Adrenal gland (tissue), 12 donors: ENCODE results near the gene FBXW8. TPM values are rescaled to one million over a fixed set of nuclear protein-coding genes. Genes with fewer than 3 reads are reported as not detected.

Source experiments
- DNase-seq, 7 donors: peaks; one replicate each; pipeline ENCODE4 v3.0.0-alpha.2; 2019 to 2020
- H3K27ac ChIP-seq, 5 donors: fragments of 200-600 bp; sonication (generic) in 4 of 5; 1 replicate in 3 of 5; 2 replicates in 2 of 5; pipeline versions ENCODE4 v1.5.1 to v1.8.0; 2016 to 2020; ENCODE audit warnings: mild to moderate bottlenecking in 1 of 5
- H3K27me3 ChIP-seq: fragments of 200-600 bp; 2 replicates; pipeline ENCODE4 v1.8.0; 2021
- H3K36me3 ChIP-seq, 2 donors: fragments of 200-600 bp; replicated peaks in 1 of 2; 1 replicate in 1 of 2; 2 replicates in 1 of 2; pipeline versions ENCODE4 v1.5.1 to v1.8.0; 2018 to 2022
- H3K4me1 ChIP-seq, 2 donors: fragments of 200-600 bp; replicated peaks in 1 of 2; 1 replicate in 1 of 2; 2 replicates in 1 of 2; pipeline versions ENCODE4 v1.5.1 to v1.8.0; 2018 to 2021
- H3K4me3 ChIP-seq, 4 donors: fragments of 200-600 bp; sonication (generic) in 3 of 4; one replicate each; pipeline ENCODE4 v1.5.1; 2016 to 2018
- H3K9me3 ChIP-seq, 3 donors: fragments of 200-600 bp; sonication (generic) in 1 of 3; replicated peaks in 1 of 3; 1 replicate in 2 of 3; 2 replicates in 1 of 3; pipeline versions ENCODE4 v1.5.1 to v1.8.0; 2016 to 2021
- POLR2A ChIP-seq, 2 donors: fragments of 450-650 bp; IDR thresholded peaks; one replicate each; pipeline ENCODE4 v1.6.1; 2017; ENCODE audit warnings: antibody characterized with exemption in 2 of 2, mild to moderate bottlenecking in 2 of 2, moderate library complexity in 1 of 2
- WGBS, 4 donors: extraction: QIAGEN DNeasy Blood & Tissue Kit in 2 of 4; methylation state at CpG; one replicate each; pipeline versions ENCODE4 v1.1.5 to v1.1.7; 2013 to 2017; 5-methylcytosine and 5-hydroxymethylcytosine counted together
- intact Hi-C, 2 donors: fragments of 100-400 bp; cut with DNase I; formaldehyde crosslinking; loops; one replicate each; pipeline versions ENCODE4 v1.14.1 to v1.15.0; 2022 to 2023
- polyA plus RNA-seq, 3 donors: library from polyadenylated mRNA; stranded (reverse); fragments of 200-250 nt in 2 of 3; fragments of 350-450 nt in 1 of 3; fragmentation: Illumina TruSeq in 1 of 3; extraction: RNeasy Lipid Tissue Mini Kit (QIAGEN cat#74804) in 1 of 3; gene quantifications; one replicate each; pipeline ENCODE4 v1.2.3, GENCODE V29; 2013 to 2014
- total RNA-seq, 9 donors: library from RNA; depleted of rRNA in 4 of 9; stranded (reverse); fragments of >200 nt in 4 of 9; fragments of 120-200 nt in 1 of 9; fragmentation: NEBNext Ultra II Directional in 1 of 9; extraction: Animal tissue kit (Norgen Biotek cat#: 25700) in 1 of 9; gene quantifications; one replicate each; pipeline versions ENCODE4 v1.1.0 to v1.2.4, GENCODE V29; 2013 to 2023
- TF ChIP-seq, protein P1 (sequence below), 6 experiments: fragments of 450-650 bp in 4 of 6; fragments of 200-600 bp in 2 of 6; sonication (generic) in 1 of 6; IDR thresholded peaks; 1 replicate in 5 of 6; 2 replicates in 1 of 6; pipeline versions ENCODE4 v1.5.1 to v1.8.0; 2016 to 2021; ENCODE audit warnings: antibody characterized with exemption in 6 of 6, mild to moderate bottlenecking in 2 of 6, moderate library complexity in 1 of 6
- donor health status: healthy with polysubstance abuse.
- donor health status: Bipolar disorder and iron deficiency.
- donor health status: DM: yes; HTN: yes; CAD: no.
- donor health status: DM: no; HTN: no; CAD: no.
- donor health status: DM: no; HTN: no; CAD: no.
- donor health status: DM: yes; HTN: yes; CAD: no.

Gene FBXW8
- total and polyA plus RNA-seq, 12 donors: 2.9 to 19.1 (median 14.3) TPM

DNA sequence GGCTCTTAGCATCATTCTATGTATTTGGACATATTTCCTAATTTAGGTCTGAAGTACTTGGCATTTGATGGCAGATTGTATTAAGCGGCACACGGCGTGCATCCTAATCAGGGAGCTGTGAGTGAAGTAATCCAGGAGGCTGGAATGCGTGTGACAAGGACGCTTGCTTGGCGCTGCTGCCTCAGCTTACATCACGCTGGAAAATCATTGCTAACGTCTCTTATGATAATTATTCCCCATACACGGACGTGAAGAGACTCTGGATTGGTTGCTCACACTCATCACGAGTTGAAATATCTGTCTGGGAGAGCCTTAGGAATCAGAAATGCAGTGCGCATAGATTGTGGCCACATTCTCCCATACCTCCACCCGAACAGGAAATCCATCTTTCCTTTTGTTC is 85.3 kb downstream of the FBXW8 start:
- no peak overlapping the region for H3K4me3 ChIP-seq
- no peak for DNase-seq
- H3K9me3 ChIP-seq: no peaks in the 10 kb centered on the region
- H3K27me3 ChIP-seq: no peaks in the 10 kb centered on the region
- no peaks in the 10 kb centered on the region for H3K36me3 ChIP-seq
- no peaks in the 10 kb centered on the region for H3K4me1 ChIP-seq
- H3K27ac ChIP-seq: no peak overlapping the region
- TF ChIP-seq, protein P1, sequence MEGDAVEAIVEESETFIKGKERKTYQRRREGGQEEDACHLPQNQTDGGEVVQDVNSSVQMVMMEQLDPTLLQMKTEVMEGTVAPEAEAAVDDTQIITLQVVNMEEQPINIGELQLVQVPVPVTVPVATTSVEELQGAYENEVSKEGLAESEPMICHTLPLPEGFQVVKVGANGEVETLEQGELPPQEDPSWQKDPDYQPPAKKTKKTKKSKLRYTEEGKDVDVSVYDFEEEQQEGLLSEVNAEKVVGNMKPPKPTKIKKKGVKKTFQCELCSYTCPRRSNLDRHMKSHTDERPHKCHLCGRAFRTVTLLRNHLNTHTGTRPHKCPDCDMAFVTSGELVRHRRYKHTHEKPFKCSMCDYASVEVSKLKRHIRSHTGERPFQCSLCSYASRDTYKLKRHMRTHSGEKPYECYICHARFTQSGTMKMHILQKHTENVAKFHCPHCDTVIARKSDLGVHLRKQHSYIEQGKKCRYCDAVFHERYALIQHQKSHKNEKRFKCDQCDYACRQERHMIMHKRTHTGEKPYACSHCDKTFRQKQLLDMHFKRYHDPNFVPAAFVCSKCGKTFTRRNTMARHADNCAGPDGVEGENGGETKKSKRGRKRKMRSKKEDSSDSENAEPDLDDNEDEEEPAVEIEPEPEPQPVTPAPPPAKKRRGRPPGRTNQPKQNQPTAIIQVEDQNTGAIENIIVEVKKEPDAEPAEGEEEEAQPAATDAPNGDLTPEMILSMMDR (IDR thresholded peaks at IDR 0.05): no peak
- no peak for TF ChIP-seq POLR2A (IDR thresholded peaks at IDR 0.05)
- 87 to 92% (median 91%) methylated on average over 13 of the region's 13 CpGs for WGBS, 4 donors
- intact Hi-C loops: no loop called here

- intact Hi-C loops: no loop called here
- Histone ChIP-seq H3K4me3 (no peak overlapping the region), H3K9me3 (no peaks in the 10 kb centered on the region), H3K27me3 (no peaks in the 10 kb centered on the region), H3K27ac (no peak overlapping the region), H3K4me1 (no peaks in the 10 kb centered on the region), H3K36me3 (no peaks in the 10 kb centered on the region)
- WGBS, 4 donors: 81 to 90% (median 85%) methylated on average over 8 of the region's 8 CpGs
- DNase-seq: no peak
- TF ChIP-seq, protein P1 (IDR thresholded peaks at IDR 0.05): no peak
- TF ChIP-seq POLR2A (IDR thresholded peaks at IDR 0.05): no peak
Observed at GRCh38 chr12:116996621-116997020, 85.9 kb downstream of the FBXW8 start.

GRCh38 chr12:116999066-116999465 is 88.3 kb downstream of the FBXW8 start:
- 83 to 98% (median 94%) methylated on average over 7 of the region's 7 CpGs for WGBS, 4 donors
- Histone ChIP-seq H3K27me3 (no peaks in the 10 kb centered on the region), H3K9me3 (no peaks in the 10 kb centered on the region), H3K36me3 (no peaks in the 10 kb centered on the region), H3K4me3 (no peak overlapping the region), H3K27ac (no peak overlapping the region), H3K4me1 (no peaks in the 10 kb centered on the region)
- TF ChIP-seq, protein P1 (IDR thresholded peaks at IDR 0.05): no peak
- no peak for TF ChIP-seq POLR2A (IDR thresholded peaks at IDR 0.05)
- DNase-seq: no peak
- intact Hi-C loops: no loop called here

DNA sequence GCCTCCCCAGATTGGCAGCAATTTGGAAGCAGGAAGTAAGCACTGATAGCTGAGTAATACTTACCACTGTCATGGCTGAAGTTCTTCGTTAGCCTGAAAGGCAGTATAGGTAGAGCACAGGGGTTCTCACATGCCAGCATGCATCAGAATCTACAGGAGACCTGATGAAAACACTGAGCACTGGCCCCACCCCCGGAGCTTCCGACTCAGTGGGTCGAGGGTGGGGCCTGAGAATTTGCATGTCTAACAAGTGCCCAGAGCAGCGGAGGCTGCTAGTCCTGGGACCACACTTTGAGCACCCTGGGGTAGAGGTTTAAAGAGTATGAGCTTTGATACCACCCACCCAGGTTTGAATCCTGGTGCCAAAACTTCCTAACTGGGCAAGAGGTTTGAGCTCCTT is 89.6 kb downstream of the FBXW8 start:
- 73 to 86% (median 84%) methylated on average over 4 to 5 of the region's 5 CpGs for WGBS, 4 donors

More for the DNA sequence above, 89.6 kb downstream of the FBXW8 start:
- peaks cover 0 to 7% of the 10 kb centered on the region in 2 donors for H3K4me1 ChIP-seq
- no peaks in the 10 kb centered on the region for H3K9me3 ChIP-seq
- H3K27me3 ChIP-seq: no peaks in the 10 kb centered on the region
- no peak overlapping the region for H3K27ac ChIP-seq
- intact Hi-C loops: no loop called here
- TF ChIP-seq, protein P1 (IDR thresholded peaks at IDR 0.05): no peak
- H3K36me3 ChIP-seq: no peaks in the 10 kb centered on the region
- no peak overlapping the region for H3K4me3 ChIP-seq
- DNase-seq: no peak
